Fibroblast of skin of left biceps (primary cell): ENCODE data around the gene CALN1.

Source experiments
- DNase-seq, 2 experiments: peaks; one replicate each; pipeline ENCODE4 v3.0.0-alpha.2; 2013; ENCODE audit warnings: low read depth in 2 of 2

Gene CALN1

DNA sequence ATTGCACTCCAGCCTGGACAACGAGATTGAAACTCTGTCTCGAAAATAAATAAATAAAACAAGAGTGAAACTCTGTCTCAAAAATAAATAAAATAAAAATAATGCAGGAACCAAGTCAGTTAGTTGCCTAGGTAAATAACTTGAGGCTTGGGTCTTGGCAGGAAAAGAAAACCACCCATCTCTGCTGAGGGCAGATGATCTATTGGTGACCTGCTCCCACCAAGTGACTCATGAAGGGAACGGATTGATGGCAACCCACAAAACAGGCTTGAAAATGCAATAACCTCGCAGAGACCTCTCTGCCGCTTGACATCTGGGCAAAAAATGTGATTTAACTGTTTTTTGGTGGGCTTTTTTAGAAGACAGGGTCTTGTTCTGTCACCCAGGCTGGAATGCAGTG is 86.6 kb downstream of the CALN1 start:
- no peak for DNase-seq

GRCh38 chr7:72321637-72322036 is 90.5 kb downstream of the CALN1 start:
- DNase-seq = no peak

DNA sequence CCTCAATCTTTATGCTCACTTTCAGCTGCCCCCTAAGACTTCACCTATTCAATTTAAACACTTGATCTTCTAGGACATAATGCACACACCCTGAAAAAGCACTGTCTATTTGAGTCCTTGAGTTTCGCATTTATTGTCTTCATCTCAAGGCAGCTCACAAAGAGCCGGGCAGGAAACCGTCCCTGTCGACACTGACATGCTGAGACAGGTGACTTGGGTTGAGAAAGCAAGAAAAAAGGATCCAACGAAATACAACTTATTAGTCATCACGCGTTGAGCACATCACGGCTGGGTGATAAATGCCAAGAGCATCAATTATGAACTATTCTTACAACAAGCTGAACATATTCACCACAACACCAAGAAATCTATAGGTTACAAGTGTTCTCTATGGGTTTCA is 91.1 kb downstream of the CALN1 start:
- no peak for DNase-seq

- no peak for DNase-seq
Observed at GRCh38 chr7:72317341-72317740, 94.8 kb downstream of the CALN1 start.

- DNase-seq = no peak
Observed at GRCh38 chr7:72316148-72316547, 96.0 kb downstream of the CALN1 start.

DNA sequence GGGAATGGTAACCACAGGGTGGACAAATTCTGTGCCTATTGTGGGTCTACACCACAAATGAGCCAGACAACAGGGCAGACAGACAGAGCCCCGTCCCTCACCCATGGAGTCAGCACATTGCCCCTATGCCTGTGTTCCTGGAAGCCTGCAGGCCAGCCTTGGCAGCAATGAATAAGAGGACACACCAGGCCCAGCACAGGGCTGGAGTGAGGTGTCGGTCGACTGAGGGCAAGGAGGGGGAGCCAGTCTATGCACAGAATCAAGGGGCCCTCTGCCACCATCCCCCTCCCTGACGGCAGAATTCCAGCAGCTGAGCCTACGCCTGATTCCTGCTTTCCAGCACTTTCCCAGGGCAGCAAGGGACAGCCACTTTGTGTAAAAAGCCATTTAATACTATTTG is 98.2 kb downstream of the CALN1 start:
- no peak for DNase-seq

GRCh38 chr7:72310301-72310700 is 101.8 kb downstream of the CALN1 start:
- no peak for DNase-seq

GRCh38 chr7:72309476-72309875 is 102.7 kb downstream of the CALN1 start:
- DNase-seq = no peak

GRCh38 chr7:72308986-72309385 is 103.2 kb downstream of the CALN1 start:
- no peak for DNase-seq

DNA sequence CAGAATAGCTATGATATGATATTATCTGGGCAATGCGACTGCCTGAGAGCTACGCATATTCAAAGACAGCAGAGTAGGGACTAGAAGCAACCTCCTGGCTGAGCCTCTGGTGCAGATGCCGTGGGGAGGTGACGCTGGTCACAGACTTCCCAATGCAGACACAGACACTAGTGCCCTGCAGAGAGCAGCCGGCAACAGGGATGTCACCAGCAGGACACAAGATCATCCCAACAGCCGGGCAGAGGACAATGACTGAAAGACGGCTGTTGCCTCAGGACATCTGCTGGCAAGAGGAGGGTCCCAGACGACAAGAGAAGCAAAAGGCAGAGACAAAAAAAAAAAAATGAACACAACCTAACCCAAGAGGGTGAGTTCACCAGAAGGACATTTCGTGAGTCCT is 104.6 kb downstream of the CALN1 start:
- DNase-seq = no peak

DNA sequence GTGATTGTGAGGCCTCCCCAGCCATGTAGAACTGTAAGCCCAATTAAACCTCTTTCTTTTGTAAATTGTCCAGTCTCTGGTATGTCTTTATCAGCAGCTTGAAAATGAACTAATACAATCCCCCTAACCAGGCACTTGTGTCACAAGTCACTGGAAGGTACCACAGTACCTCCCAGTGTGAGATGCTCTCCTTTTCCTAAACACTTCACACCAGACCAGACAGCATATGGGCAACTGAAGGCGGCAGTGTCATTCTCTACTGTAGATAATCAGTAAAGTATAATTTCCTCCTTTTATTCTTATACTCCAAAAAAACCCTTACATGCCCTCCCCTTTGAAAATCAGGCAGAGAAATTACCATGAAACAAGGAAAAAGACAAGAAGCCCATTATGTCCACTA is 113.2 kb downstream of the CALN1 start:
- no peak for DNase-seq

DNA sequence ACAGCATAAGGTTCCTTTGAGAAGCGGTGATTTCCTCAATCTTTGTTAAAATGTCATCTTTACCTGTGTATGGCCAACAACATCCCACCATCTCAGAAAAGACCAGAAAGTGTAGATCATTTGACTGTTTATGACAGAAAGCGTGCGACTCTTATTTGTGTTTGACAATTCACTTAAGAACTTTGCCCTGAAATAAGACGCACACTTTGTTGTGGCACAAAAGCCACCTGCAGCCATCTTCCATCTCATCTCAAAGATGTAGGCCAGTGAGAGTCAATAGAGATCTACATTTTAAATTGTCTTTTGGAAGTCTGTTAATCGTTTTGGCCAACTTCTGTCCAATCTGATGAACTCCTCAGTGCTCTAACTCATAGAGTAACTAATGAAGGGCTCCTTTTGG is 114.0 kb downstream of the CALN1 start:
- no peak for DNase-seq

DNA sequence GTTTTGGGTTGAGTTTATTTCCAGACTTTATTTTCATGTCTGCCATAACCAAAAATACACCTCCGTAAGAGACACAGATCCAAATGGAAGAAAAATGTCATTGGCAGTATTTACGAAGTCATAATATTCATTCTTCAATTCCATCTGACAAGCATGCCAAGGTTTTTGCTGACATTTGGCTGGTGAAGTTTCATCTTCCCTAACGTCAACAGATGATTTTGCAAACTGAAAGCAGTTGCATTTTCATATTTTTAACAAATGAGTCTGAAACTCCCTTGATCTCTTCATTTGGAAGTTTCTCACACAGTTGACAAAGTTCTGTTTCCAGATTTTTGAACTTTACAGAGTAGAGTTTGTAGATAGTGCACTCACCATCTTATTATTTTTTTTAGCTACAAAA is 114.5 kb downstream of the CALN1 start:
- no peak for DNase-seq

DNA sequence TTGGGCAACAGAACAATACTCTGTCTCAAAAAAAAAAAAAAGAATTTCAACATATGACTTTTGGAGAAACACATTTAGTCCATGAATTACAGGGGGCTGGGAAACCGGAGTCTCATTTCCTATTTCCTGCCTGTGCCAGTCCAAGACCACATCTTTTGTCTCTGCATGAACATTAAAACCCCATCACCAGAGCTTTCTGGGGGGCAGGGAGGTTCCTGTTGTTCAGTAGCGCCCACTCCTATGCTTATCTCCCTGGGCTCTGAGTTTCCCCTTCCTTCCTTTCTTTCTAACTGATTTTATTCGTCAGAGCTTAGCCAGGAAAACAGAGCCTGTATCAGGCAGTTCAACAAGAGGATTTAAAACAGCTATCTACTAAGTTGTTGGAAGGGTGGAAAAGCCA is 119.3 kb downstream of the CALN1 start:
- DNase-seq = no peak

GRCh38 chr7:72292118-72292517 is 120.0 kb downstream of the CALN1 start:
- no peak for DNase-seq

DNA sequence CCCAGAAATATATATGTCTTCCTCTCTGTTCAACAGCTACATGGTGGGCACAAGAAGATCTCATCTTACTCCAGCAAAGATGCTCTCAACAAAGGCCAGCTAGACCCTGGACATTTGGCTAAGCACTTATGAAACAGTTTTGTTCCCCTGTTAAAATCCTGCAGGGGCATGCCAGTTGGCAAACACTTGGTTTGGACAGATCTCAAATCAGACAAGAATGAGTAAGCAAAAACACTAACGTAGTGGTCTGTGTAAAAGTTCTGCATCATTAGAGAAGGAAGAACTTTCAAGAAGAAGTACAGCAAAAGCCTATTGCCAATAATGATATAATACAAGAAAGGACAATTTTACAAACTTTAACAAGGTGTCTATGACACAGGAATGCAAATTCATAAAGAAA is 125.6 kb downstream of the CALN1 start:
- DNase-seq = no peak

DNA sequence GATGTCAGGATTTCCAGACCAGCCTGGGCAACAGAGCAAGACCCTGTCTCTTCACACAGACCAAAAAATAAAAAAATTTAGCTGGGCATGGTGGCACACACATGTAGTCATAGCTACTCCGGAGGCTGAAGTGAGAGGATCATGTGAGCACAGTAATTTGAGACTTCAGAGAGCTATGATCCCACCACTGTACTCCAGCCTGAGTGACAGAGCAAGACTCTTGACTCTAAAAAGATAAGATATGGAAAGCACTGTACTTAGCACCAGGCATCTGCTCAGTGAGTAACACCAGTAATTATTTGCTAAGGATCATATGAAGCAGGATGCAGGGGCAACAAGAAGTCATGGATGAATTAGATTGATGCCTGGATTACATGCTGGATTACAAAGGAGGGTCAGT is 128.8 kb downstream of the CALN1 start:
- DNase-seq = no peak

- no peak for DNase-seq
Observed at GRCh38 chr7:72281308-72281707, 130.8 kb downstream of the CALN1 start.

DNA sequence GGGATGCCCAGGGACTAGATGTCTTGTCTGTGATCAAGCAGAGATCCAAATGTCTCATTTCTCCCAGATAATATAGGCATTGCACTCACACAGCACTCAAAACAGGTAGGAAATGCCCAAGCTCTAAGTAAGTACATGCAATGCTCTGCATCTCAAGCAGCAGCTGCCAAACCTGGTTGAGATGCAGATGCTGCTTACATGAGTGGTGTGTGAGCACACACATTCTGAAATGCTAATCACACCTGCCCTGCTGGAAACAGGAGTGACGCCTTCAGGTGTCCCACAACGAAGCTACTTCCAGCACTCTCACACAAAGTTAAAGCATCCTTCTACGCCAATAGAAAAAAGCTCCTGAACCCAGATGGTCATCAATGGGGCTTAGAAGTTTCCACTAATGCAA is 132.9 kb downstream of the CALN1 start:
- no peak for DNase-seq

DNA sequence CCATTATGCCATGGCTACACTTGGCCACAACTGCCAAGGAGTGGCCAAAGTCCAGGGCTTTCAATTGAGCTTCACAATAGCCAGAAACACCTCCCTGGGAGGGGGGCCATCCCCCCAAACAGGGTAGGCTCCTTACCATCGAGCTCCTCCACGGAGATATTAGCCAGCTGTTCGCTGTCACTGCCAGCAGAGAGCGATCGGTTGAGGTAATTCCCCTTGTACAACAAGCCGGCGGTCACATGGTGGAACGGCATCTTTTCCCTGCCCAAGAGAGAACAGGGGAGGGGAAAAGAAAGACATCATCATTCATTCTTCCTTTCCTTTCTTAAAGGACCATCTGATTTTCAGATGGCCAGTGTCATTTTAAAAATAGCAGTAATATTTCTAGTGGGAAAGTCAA is 133.6 kb downstream of the CALN1 start:
- DNase-seq = no peak

- no peak for DNase-seq
Observed at GRCh38 chr7:72275382-72276070, 136.6 kb downstream of the CALN1 start.

DNA sequence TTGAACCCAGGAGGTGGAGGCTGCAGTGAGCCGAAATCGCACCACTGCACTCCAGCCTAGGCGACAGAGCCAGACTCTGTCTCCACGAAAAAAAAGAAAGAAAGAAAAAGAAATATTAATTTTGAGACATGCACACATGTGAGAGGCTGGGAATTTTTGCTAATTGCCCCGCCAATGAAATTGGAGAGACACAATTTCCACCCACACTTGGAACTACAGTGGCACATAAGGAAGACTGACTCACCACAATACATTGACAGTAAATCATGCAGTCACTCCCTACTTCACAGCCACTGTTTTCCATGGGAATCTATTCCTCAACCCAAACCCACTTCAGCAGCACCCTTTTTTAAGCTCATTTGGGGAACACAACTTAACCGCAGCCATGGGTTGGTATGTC is 139.7 kb downstream of the CALN1 start:
- DNase-seq = no peak

DNA sequence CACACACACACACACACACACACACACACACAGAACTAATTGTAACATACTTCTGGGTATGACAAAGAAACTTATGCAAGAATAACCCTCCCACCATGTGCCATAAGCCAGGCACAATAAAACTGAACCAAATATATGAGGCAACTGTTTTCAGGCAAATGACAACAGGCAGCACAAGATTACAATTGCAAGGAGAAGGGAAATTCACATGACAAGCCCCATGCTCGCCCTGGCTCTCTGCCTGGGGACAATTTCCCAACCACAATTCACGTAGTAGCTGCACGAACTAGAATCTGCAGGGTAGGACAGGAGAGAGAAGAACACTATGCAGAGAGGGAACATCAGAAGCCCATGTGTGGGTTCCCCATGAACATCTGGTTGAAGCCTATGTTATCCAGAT is 143.3 kb downstream of the CALN1 start:
- DNase-seq = no peak

GRCh38 chr7:72268090-72268489 is 144.0 kb downstream of the CALN1 start:
- DNase-seq = no peak
